ENCODE measurements around the gene SMARCD3.

Gene SMARCD3

GRCh38 chr7:151238924-151239836, 9.3 kb downstream of the SMARCD3 start:
- in situ Hi-C loops (cut with MboI; ENCODE audit: low sequenced_read_pairs): no loop called here

DNA sequence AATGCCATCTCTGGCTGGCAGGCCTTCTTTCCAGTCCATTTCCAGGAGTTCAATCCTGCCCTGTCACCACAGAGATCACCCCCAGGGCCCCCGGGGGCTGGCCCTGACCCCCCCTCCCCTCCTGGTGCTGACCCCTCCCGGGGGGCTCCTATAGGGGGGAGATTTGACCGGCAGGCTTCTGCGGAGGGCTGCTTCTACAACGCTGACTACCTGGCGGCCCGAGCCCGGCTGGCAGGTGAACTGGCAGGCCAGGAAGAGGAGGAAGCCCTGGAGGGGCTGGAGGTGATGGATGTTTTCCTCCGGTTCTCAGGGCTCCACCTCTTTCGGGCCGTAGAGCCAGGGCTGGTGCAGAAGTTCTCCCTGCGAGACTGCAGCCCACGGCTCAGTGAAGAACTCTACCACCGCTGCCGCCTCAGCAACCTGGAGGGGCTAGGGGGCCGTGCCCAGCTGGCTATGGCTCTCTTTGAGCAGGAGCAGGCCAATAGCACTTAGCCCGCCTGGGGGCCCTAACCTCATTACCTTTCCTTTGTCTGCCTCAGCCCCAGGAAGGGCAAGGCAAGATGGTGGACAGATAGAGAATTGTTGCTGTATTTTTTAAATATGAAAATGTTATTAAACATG, 10.2 kb downstream of the SMARCD3 start:
- in situ Hi-C loops (cut with MboI; ENCODE audit: low sequenced_read_pairs): no loop called here

DNA sequence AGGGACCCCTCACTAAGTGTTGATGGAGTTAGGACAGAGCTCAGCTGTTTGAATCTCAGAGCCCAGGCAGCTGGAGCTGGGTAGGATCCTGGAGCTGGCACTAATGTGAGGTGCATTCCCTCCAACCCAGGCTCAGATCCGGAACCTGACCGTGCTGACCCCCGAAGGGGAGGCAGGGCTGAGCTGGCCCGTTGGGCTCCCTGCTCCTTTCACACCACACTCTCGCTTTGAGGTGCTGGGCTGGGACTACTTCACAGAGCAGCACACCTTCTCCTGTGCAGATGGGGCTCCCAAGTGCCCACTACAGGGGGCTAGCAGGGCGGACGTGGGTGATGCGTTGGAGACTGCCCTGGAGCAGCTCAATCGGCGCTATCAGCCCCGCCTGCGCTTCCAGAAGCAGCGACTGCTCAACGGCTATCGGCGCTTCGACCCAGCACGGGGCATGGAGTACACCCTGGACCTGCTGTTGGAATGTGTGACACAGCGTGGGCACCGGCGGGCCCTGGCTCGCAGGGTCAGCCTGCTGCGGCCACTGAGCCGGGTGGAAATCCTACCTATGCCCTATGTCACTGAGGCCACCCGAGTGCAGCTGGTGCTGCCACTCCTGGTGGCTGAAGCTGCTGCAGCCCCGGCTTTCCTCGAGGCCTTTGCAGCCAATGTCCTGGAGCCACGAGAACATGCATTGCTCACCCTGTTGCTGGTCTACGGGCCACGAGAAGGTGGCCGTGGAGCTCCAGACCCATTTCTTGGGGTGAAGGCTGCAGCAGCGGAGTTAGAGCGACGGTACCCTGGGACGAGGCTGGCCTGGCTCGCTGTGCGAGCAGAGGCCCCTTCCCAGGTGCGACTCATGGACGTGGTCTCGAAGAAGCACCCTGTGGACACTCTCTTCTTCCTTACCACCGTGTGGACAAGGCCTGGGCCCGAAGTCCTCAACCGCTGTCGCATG, 11.0 kb downstream of the SMARCD3 start:
- in situ Hi-C loops (cut with MboI; ENCODE audit: low sequenced_read_pairs): no loop called here

DNA sequence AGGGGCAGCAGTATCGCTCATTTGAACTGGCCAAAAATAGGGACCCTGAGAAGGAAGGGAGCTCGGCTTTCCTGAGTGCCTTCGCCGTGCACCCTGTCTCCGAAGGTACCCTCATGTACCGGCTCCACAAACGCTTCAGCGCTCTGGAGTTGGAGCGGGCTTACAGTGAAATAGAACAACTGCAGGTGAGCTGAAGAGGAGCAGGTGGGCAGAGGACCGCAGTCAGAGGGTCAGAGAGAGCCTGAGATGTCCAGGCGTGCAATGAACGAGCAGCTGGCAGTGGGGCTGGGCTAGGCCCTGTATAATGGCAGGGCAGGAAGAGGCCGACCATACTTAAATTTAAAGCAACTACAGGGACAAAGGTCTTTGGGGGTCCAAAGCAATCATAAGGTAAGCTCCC, 12.1 kb downstream of the SMARCD3 start:
- in situ Hi-C loops (cut with MboI; ENCODE audit: low sequenced_read_pairs): no loop called here

DNA sequence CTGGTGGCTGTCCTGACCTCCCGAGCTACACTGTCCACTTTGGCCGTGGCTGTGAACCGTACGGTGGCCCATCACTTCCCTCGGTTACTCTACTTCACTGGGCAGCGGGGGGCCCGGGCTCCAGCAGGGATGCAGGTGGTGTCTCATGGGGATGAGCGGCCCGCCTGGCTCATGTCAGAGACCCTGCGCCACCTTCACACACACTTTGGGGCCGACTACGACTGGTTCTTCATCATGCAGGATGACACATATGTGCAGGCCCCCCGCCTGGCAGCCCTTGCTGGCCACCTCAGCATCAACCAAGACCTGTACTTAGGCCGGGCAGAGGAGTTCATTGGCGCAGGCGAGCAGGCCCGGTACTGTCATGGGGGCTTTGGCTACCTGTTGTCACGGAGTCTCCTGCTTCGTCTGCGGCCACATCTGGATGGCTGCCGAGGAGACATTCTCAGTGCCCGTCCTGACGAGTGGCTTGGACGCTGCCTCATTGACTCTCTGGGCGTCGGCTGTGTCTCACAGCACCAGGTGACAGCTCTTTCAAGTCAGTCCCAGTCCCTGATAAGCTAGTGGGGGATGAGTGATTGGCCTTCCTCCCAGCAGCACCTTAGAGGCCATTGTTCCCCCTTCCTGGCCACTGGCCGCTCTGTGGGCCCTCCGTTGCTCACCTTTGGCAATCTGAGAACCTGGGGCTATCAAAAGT, 13.3 kb downstream of the SMARCD3 start:
- in situ Hi-C loops (cut with MboI; ENCODE audit: low sequenced_read_pairs): no loop called here

DNA sequence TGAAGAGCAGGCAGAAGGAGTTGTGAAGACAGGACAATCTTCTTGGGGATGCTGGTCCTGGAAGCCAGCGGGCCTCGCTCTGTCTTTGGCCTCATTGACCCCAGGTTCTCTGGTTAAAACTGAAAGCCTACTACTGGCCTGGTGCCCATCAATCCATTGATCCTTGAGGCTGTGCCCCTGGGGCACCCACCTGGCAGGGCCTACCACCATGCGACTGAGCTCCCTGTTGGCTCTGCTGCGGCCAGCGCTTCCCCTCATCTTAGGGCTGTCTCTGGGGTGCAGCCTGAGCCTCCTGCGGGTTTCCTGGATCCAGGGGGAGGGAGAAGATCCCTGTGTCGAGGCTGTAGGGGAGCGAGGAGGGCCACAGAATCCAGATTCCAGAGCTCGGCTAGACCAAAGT, 14.7 kb downstream of the SMARCD3 start:
- in situ Hi-C loops (cut with MboI; ENCODE audit: low sequenced_read_pairs): no loop called here

GRCh38 chr7:151232917-151233701, 15.4 kb downstream of the SMARCD3 start:
- in situ Hi-C loops (cut with MboI; ENCODE audit: low sequenced_read_pairs): no loop called here

DNA sequence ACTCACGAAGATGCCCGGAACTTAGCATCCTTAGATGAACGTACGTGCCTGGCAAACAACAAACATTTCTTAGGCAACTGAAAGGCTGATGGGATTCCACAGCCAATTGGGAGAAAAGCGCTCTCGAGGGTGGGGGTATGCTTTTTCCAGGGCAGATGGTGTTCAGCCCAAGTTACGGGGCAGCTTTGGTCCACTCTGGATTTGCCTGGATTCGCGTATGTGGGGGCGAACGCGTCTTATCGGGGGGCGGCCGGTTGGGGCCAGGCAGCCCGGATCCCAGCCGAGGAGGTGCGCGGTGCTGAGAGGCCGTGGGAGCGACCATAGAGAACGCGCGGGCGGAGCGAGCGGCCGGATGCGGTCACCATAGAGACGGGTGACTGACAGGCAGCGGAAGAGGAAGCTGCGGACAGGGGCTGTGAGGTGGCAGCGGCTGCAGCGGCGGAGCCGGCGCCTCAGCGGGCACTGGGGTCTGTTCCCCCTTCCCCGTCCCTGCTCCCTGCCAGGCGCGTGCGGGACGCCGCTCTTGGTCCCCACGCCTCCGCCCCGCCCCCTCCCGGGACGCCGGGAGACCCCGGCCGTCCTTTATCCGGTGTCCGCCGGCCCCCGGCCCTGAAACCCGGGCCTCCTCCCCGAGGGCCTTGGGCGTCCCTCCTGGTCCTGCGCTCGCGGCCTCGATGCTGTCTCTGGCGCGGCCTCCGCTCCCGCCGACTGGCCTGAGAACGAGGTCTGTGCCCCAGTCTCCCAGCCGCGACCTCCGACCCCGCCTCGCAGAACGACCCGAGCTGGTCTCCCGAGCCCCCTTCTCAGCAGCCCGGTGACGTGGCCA, 16.2 kb downstream of the SMARCD3 start, which contains the start of gene CHPF2:
Gene CHPF2 (plus strand): TSS at position 393 of the 826 bp plus-strand sequence. CDS start 1,529 bp downstream, outside the sequence.
- in situ Hi-C loops (cut with MboI; ENCODE audit: low sequenced_read_pairs): no loop called here

DNA sequence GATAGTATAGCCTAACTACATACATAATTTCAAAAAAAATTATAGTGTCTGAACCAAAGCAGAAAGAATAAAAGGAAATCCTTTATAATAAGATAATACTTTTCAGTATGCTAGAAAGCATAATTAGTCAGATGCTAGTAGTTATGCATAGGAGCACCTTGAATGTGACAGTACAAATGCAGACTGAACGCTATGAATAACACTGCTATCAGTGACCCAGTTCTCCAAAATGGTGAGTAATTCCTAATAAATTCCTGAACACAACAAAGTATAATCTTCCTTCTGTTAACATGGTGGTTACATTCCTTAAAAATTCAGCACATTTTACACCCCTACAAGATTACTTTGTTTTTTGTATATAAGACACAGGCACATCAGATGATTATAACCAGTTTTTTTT, 17.4 kb downstream of the SMARCD3 start:
- in situ Hi-C loops (cut with MboI; ENCODE audit: low sequenced_read_pairs): no loop called here

GRCh38 chr7:151229249-151229648, 19.2 kb downstream of the SMARCD3 start:
- in situ Hi-C loops (cut with MboI; ENCODE audit: low sequenced_read_pairs): no loop called here

- in situ Hi-C loops (cut with MboI; ENCODE audit: low sequenced_read_pairs): no loop called here
These were observed 20.2 kb downstream of the SMARCD3 start for GRCh38 chr7:151228024-151228866.

- in situ Hi-C loops (cut with MboI; ENCODE audit: low sequenced_read_pairs): no loop called here
These were observed 21.4 kb downstream of the SMARCD3 start, which contains the start of gene ABCF2 for GRCh38 chr7:151226875-151227782. ABCF2 (minus strand) TSS chr7:151227205; CDS start chr7:151226458, 747 bp downstream.

- in situ Hi-C loops (cut with MboI; ENCODE audit: low sequenced_read_pairs): no loop called here
These were observed 22.0 kb downstream of the SMARCD3 start for GRCh38 chr7:151226560-151226874.

DNA sequence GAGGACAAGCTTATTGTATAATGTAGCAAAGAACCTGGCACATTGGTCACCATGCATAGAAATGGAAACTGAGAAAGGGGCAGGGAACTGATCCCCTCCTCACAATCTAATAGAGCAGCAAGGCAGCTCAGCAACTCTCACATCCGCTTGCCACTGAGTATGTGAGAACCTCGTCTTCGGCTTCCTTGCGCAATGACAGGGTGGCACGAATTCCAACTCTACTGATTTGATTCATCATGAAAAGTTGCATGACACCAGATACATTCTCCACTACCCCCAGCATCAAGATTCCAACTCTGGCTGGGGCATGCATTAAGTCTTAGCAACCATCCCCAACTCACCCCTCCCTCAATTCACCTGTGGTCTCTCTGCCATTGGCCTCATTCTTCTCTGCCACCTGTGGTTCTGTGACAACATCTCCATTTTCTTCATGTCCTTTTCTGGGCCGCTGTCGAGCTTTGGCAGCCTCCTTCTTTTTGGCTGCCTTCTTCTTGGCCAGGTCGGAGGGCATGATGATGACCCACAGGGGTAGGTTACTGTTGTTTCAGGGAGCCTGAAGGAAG, 22.5 kb downstream of the SMARCD3 start:
- in situ Hi-C loops (cut with MboI; ENCODE audit: low sequenced_read_pairs): no loop called here

DNA sequence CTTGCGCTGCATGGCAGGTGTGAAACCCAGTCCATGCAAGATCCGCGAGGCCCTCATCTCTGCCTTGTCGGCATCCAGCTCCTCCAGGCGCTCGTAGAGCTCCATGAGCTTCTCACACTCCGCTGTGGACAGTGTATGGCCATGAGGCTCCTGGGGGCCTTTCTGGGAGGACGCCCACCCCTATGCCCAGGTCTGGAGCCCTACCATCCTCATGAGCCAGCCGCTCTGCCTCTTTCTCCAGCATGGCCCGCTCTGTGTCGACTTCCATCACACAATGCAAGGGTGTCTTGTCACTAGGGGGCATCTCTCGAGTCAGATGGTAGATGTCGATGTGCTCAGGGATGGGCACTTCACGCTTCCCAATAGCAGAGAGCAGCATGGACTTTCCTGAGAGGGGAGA, 24.8 kb downstream of the SMARCD3 start:
- in situ Hi-C loops (cut with MboI; ENCODE audit: low sequenced_read_pairs): no loop called here

DNA sequence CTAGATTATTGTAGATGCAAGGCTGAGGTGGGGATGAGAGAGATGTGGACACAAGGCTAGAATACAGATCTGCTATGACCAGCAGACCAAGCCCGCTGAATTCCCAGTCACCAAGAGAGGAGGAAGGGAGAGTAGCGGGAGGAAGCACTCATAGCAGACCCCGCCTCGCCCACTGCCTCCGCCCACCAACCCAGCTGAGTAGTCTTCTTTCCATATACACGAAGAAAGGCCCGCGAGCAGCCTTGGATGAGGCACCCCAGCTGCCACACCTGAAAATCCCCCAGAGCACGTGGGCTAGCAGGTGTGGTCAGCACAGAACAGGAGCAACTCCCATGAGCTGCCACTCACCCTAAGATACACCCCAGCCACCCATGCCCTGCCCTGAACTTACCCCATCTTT, 30.3 kb downstream of the SMARCD3 start:
- in situ Hi-C loops (cut with MboI; ENCODE audit: low sequenced_read_pairs): no loop called here

- in situ Hi-C loops (cut with MboI; ENCODE audit: low sequenced_read_pairs): no loop called here
These were observed 33.1 kb downstream of the SMARCD3 start for GRCh38 chr7:151215396-151215795.
